NCI-H1417 treated with DMSO at 0.1 percent for 48 hours (cell line): ENCODE results near the gene TFPI.
"Not testable (repeated sequence)": the region's sequence is repeated elsewhere in the genome, so short reads cannot be mapped to it uniquely, and the experiment has no call there.

Experiments
- DNase-seq: peaks from one replicate; lab custom pipeline; 2025; lab: John Stamatoyannopoulos, UW

TFPI gene

GRCh38 chr2:187528042-187528441 lies 26.2 kb downstream of the TFPI start:
- DNase-seq: no peak

- DNase-seq: no peak
Measured at GRCh38 chr2:187527262-187527661, 27.0 kb downstream of the TFPI start.

GRCh38 chr2:187526792-187527191 lies 27.4 kb downstream of the TFPI start:
- no peak for DNase-seq

- no peak for DNase-seq
Measured at GRCh38 chr2:187525163-187525900, 28.9 kb downstream of the TFPI start.

- DNase-seq: no peak
Measured at GRCh38 chr2:187523325-187523724, 30.9 kb downstream of the TFPI start.

GRCh38 chr2:187520121-187520624 lies 34.1 kb downstream of the TFPI start:
- DNase-seq: no peak

GRCh38 chr2:187519419-187520120 lies 34.7 kb downstream of the TFPI start:
- DNase-seq: no peak

- not testable (repeated sequence) for DNase-seq
Measured at GRCh38 chr2:187517750-187518361, 36.4 kb downstream of the TFPI start.

GRCh38 chr2:187516630-187517510 lies 37.4 kb downstream of the TFPI start:
- DNase-seq: not testable (repeated sequence)

GRCh38 chr2:187514930-187515329 lies 39.3 kb downstream of the TFPI start:
- no peak for DNase-seq

GRCh38 chr2:187514235-187514829 lies 39.9 kb downstream of the TFPI start:
- not testable (repeated sequence) for DNase-seq

GRCh38 chr2:187513460-187514234 lies 40.6 kb downstream of the TFPI start:
- not testable (repeated sequence) for DNase-seq

GRCh38 chr2:187511356-187512315 lies 42.6 kb downstream of the TFPI start:
- no peak for DNase-seq

GRCh38 chr2:187510419-187511355 lies 43.5 kb downstream of the TFPI start:
- DNase-seq: not testable (repeated sequence)

GRCh38 chr2:187509667-187510417 lies 44.4 kb downstream of the TFPI start:
- DNase-seq: no peak

GRCh38 chr2:187506416-187506815 lies 47.8 kb downstream of the TFPI start:
- no peak for DNase-seq

GRCh38 chr2:187505065-187505672 lies 49.1 kb downstream of the TFPI start:
- no peak for DNase-seq
